Body of pancreas (tissue), 4 donors: Measurements from ENCODE around the gene PDGFD.

Experiments
- CTCF ChIP-seq, 7 experiments: fragments of 450-650 bp in 4 of 7; fragments of 200-600 bp in 3 of 7; sonication (generic) in 3 of 7; IDR thresholded peaks; one replicate each; pipeline ENCODE4 v1.5.1; 2016 to 2019; ENCODE audit warnings: antibody characterized with exemption in 7 of 7
- POLR2A ChIP-seq, 3 donors: fragments of 450-650 bp; IDR thresholded peaks; one replicate each; pipeline ENCODE4 v1.6.1; 2016; ENCODE audit warnings: antibody characterized with exemption in 3 of 3, mild to moderate bottlenecking in 2 of 3

GRCh38 chr11:104078245-104078644, 85.7 kb downstream of the PDGFD start:
- TF ChIP-seq CTCF (IDR thresholded peaks at IDR 0.05): no peak
- no peak for TF ChIP-seq POLR2A (IDR thresholded peaks at IDR 0.05)
